Spleen (tissue), 7 donors: ENCODE data around the gene NBPF3.
A peak's percentile ranks its signal among the peaks of the same experiment; 100 is the strongest.

Source experiments
- CTCF ChIP-seq, 11 experiments: fragments of 200-600 bp in 7 of 11; fragments of 450-650 bp in 4 of 11; sonication (generic) in 4 of 11; IDR thresholded peaks in 8 of 11; conservative IDR thresholded peaks in 3 of 11; 1 replicate in 7 of 11; 2 replicates in 4 of 11; pipeline versions ENCODE4 v1.4.0 to v1.8.0; 2016 to 2021; ENCODE audit warnings: antibody characterized with exemption in 11 of 11, inconsistent platforms in 4 of 11, mild to moderate bottlenecking in 1 of 11
- POLR2A ChIP-seq, 3 donors: fragments of 450-650 bp; IDR thresholded peaks; one replicate each; pipeline ENCODE4 v1.5.1; 2017; ENCODE audit warnings: antibody characterized with exemption in 3 of 3, mild to moderate bottlenecking in 1 of 3
- POLR2AphosphoS5 ChIP-seq, 3 donors: sonication (generic); formaldehyde crosslinking; IDR thresholded peaks; one replicate each; pipeline ENCODE4 v1.5.1; 2017; ENCODE audit warnings: antibody characterized with exemption in 3 of 3
- donor health status: DM: no; HTN: no; CAD: no; lungs with moderate emphysema.
- donor health status: DM: no; HTN: no; CAD: no.
- donor health status: DM: no; HTN: no; CAD: no.

- TF ChIP-seq CTCF (IDR thresholded peaks at IDR 0.05 in 8 of 11, conservative IDR thresholded peaks at IDR 0.05 in 3 of 11) (peak in 1 of 11 experiments; percentile 14), POLR2A (IDR thresholded peaks at IDR 0.05) (no peak), POLR2AphosphoS5 (IDR thresholded peaks at IDR 0.05) (no peak)
Observed at GRCh38 chr1:21468599-21468998, 28.7 kb downstream of the NBPF3 start.
